Spleen (tissue), 11 donors: ENCODE measurements around the gene ATF1. TPM values are rescaled to one million over a fixed set of nuclear protein-coding genes. Genes with fewer than 3 reads are reported as not detected.

ENCODE experiments used
- DNase-seq: peaks from one replicate; pipeline ENCODE4 v3.0.0-alpha.2; 2020
- H3K27ac ChIP-seq, 8 donors: fragments of 200-600 bp; sonication (generic) in 7 of 8; 1 replicate in 4 of 8; 2 replicates in 4 of 8; pipeline versions ENCODE4 v1.5.0 to v1.8.0; 2016 to 2021; ENCODE audit warnings: inconsistent platforms in 4 of 8, mild to moderate bottlenecking in 4 of 8, moderate library complexity in 1 of 8
- H3K27me3 ChIP-seq, 7 donors: fragments of 200-600 bp; sonication (generic) in 6 of 7; replicated peaks in 1 of 7; 1 replicate in 4 of 7; 2 replicates in 3 of 7; pipeline versions ENCODE4 v1.5.0 to v1.8.0; 2016 to 2021; ENCODE audit warnings: inconsistent platforms in 3 of 7, mild to moderate bottlenecking in 1 of 7
- H3K36me3 ChIP-seq, 6 donors: fragments of 200-600 bp; sonication (generic) in 5 of 6; 1 replicate in 4 of 6; 2 replicates in 2 of 6; pipeline versions ENCODE4 v1.5.0 to v1.8.0; 2016 to 2021; ENCODE audit warnings: inconsistent platforms in 2 of 6
- H3K4me1 ChIP-seq, 6 donors: fragments of 200-600 bp; sonication (generic) in 5 of 6; 1 replicate in 3 of 6; 2 replicates in 3 of 6; pipeline versions ENCODE4 v1.5.0 to v1.8.0; 2016 to 2021; ENCODE audit warnings: inconsistent platforms in 3 of 6
- H3K4me3 ChIP-seq, 8 donors: fragments of 200-600 bp; sonication (generic) in 7 of 8; 1 replicate in 4 of 8; 2 replicates in 4 of 8; pipeline versions ENCODE4 v1.5.0 to v1.8.0; 2016 to 2021; ENCODE audit warnings: inconsistent platforms in 4 of 8, mild to moderate bottlenecking in 4 of 8, moderate library complexity in 2 of 8
- H3K9me3 ChIP-seq, 8 donors: fragments of 200-600 bp; sonication (generic) in 7 of 8; 1 replicate in 4 of 8; 2 replicates in 4 of 8; pipeline versions ENCODE4 v1.5.0 to v1.8.0; 2016 to 2021; ENCODE audit warnings: inconsistent platforms in 4 of 8
- CTCF ChIP-seq, 11 experiments: fragments of 200-600 bp in 7 of 11; fragments of 450-650 bp in 4 of 11; sonication (generic) in 4 of 11; IDR thresholded peaks in 8 of 11; conservative IDR thresholded peaks in 3 of 11; 1 replicate in 7 of 11; 2 replicates in 4 of 11; pipeline versions ENCODE4 v1.4.0 to v1.8.0; 2016 to 2021; ENCODE audit warnings: antibody characterized with exemption in 11 of 11, inconsistent platforms in 4 of 11, mild to moderate bottlenecking in 1 of 11
- POLR2A ChIP-seq, 3 donors: fragments of 450-650 bp; IDR thresholded peaks; one replicate each; pipeline ENCODE4 v1.5.1; 2017; ENCODE audit warnings: antibody characterized with exemption in 3 of 3, mild to moderate bottlenecking in 1 of 3
- POLR2AphosphoS5 ChIP-seq, 3 donors: sonication (generic); formaldehyde crosslinking; IDR thresholded peaks; one replicate each; pipeline ENCODE4 v1.5.1; 2017; ENCODE audit warnings: antibody characterized with exemption in 3 of 3
- WGBS, 5 donors: extraction: QIAGEN DNeasy Blood & Tissue Kit in 3 of 5; methylation state at CpG; one replicate each; pipeline versions ENCODE4 v1.1.5 to v1.1.7; 2013 to 2018; 5-methylcytosine and 5-hydroxymethylcytosine counted together
- intact Hi-C: fragments of 100-400 bp; cut with DNase I; formaldehyde crosslinking; loops from one replicate; pipeline ENCODE4 v1.15.0; 2023; ENCODE audit warnings: low total_unique reads
- polyA plus RNA-seq, 3 donors: library from polyadenylated mRNA; stranded (reverse); fragments of 200-250 nt; gene quantifications; one replicate each; pipeline ENCODE4 v1.2.1, GENCODE V29; 2013
- total RNA-seq, 7 donors: library from RNA; depleted of rRNA in 3 of 7; stranded (reverse); fragments of >200 nt in 3 of 7; fragmentation: NEBNext Ultra II Directional in 4 of 7; extraction: Animal tissue kit (Norgen Biotek cat#: 25700) in 4 of 7; gene quantifications; one replicate each; pipeline versions ENCODE4 v1.1.0 to v1.2.1, GENCODE V29; 2016 to 2021
- donor health status: healthy with polysubstance abuse.
- donor health status: DM: no; HTN: no; CAD: no; lungs with moderate emphysema.
- donor health status: DM: no; HTN: no; CAD: no.
- donor health status: Bipolar disorder and iron deficiency.
- donor health status: healthy.
- donor health status: DM: no; HTN: no; CAD: no.
- donor health status: DM: yes; HTN: yes; CAD: no.

The ATF1 gene
- total and polyA plus RNA-seq, 10 donors, result 10.3 to 41.7 (median 18.8) TPM

GRCh38 chr12:50745861-50746260, 18.0 kb upstream of the ATF1 start:
- peaks cover 4 to 100% (median 68%) of the 10 kb centered on the region in 6 donors for H3K36me3 ChIP-seq
- H3K4me3 ChIP-seq, result no peak overlapping the region
- peak overlapping the region in 7 of 8 donors; percentile 26 to 76 (median 45) for H3K27ac ChIP-seq
- peak in 1 of 3 donors; percentile 39 for TF ChIP-seq POLR2AphosphoS5 (IDR thresholded peaks at IDR 0.05)
- TF ChIP-seq CTCF (IDR thresholded peaks at IDR 0.05 in 8 of 11, conservative IDR thresholded peaks at IDR 0.05 in 3 of 11), result no peak
- TF ChIP-seq POLR2A (IDR thresholded peaks at IDR 0.05), result no peak
- intact Hi-C loops, result no loop called here
- no peak for DNase-seq
- H3K9me3 ChIP-seq, result no peaks in the 10 kb centered on the region
- no peaks in the 10 kb centered on the region for H3K27me3 ChIP-seq
- 55 to 82% (median 72%) methylated on average over 4 of the region's 4 CpGs for WGBS, 5 donors
- H3K4me1 ChIP-seq, result no peaks in the 10 kb centered on the region

DNA sequence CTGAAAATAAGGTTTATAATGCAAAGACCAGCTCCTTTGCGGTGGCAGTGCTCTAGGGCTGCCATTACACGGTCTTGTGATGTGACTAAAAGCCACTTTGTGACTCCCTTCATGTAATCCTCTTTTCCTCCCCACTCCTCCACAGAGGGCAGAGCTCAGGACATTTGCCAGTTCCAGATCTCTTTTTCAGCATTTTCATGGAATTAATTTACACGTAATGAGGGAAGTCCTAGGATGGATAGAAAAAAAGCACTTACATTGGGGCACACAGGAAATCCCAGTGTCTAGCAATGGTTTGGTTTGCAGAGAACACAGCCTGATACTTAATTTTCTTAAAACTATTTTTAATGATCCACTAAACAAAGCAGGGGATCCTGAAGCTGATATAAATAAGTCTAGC, 17.5 kb upstream of the ATF1 start:
- 78 to 95% (median 81%) methylated on average over 3 of the region's 3 CpGs for WGBS, 5 donors
- DNase-seq, result no peak
- H3K9me3 ChIP-seq, result no peaks in the 10 kb centered on the region
- H3K4me3 ChIP-seq, result no peak overlapping the region
- H3K36me3 ChIP-seq, result peaks cover 4 to 100% (median 62%) of the 10 kb centered on the region in 6 donors
- peak overlapping the region in 5 of 8 donors; percentile 26 to 76 (median 56) for H3K27ac ChIP-seq
- intact Hi-C loops, result no loop called here
- TF ChIP-seq CTCF (IDR thresholded peaks at IDR 0.05 in 8 of 11, conservative IDR thresholded peaks at IDR 0.05 in 3 of 11) (no peak), POLR2A (IDR thresholded peaks at IDR 0.05) (no peak), POLR2AphosphoS5 (IDR thresholded peaks at IDR 0.05) (no peak)
- no peaks in the 10 kb centered on the region for H3K4me1 ChIP-seq
- H3K27me3 ChIP-seq, result no peaks in the 10 kb centered on the region

DNA sequence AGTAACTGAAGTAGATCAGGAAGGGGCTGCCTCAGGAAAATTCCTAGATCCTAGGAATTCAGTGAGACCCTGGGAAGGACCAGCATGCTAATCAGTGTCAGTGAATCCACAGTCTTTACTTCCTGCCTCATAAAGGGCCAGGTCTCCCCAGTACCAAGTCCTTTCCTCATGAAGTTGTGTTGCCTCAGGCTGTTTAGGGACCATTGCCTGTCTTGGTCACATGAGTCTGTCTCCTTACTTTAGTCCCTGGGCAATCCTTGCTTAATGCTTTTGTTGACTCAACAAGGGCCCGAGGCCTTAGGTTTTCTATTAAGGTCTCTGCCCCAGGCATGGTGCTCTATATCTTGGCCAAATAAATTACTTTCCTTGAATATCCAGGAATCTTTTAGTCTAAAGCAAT, 16.1 kb upstream of the ATF1 start:
- intact Hi-C loops, result no loop called here
- no peak for DNase-seq
- TF ChIP-seq POLR2A (IDR thresholded peaks at IDR 0.05), result no peak
- TF ChIP-seq CTCF (IDR thresholded peaks at IDR 0.05 in 8 of 11, conservative IDR thresholded peaks at IDR 0.05 in 3 of 11), result no peak
- no peak for TF ChIP-seq POLR2AphosphoS5 (IDR thresholded peaks at IDR 0.05)
- Histone ChIP-seq H3K36me3 (peaks cover 4 to 92% (median 48%) of the 10 kb centered on the region in 6 donors), H3K27ac (no peak overlapping the region), H3K9me3 (no peaks in the 10 kb centered on the region), H3K4me1 (no peaks in the 10 kb centered on the region), H3K4me3 (no peak overlapping the region), H3K27me3 (no peaks in the 10 kb centered on the region)
- 83 to 94% (median 89%) methylated on average over 1 of the region's 1 CpG for WGBS, 5 donors

- Histone ChIP-seq H3K27ac (no peak overlapping the region), H3K4me1 (no peaks in the 10 kb centered on the region), H3K9me3 (no peaks in the 10 kb centered on the region), H3K4me3 (no peak overlapping the region), H3K36me3 (peaks cover 0 to 76% (median 32%) of the 10 kb centered on the region in 6 donors), H3K27me3 (no peaks in the 10 kb centered on the region)
- intact Hi-C loops, result no loop called here
- TF ChIP-seq POLR2AphosphoS5 (IDR thresholded peaks at IDR 0.05), result no peak
- no peak for TF ChIP-seq CTCF (IDR thresholded peaks at IDR 0.05 in 8 of 11, conservative IDR thresholded peaks at IDR 0.05 in 3 of 11)
- TF ChIP-seq POLR2A (IDR thresholded peaks at IDR 0.05), result no peak
- WGBS, 5 donors, result 94 to 100% (median 98%) methylated on average over 2 of the region's 2 CpGs
- no peak for DNase-seq
Observed at GRCh38 chr12:50749459-50749882, 14.4 kb upstream of the ATF1 start.
